ENCODE data around the gene MTLN. TPM values are rescaled to one million over a fixed set of nuclear protein-coding genes. Genes with fewer than 3 reads are reported as not detected.
"Not testable (repeated sequence)": the region's sequence is repeated elsewhere in the genome, so short reads cannot be mapped to it uniquely, and the experiment has no call there.

Gene MTLN
- total and polyA plus RNA-seq, 2 of the 8 experiments (the other 6 are each of a cell fraction or from before 2014, with no cell fraction given), result 38.6 to 104 TPM

- H3K23me2 ChIP-seq (ENCODE audit: low read depth, low read length); H3K4ac ChIP-seq (replicated peaks; ENCODE audit: insufficient read length, low read depth, low read length); H3K36me3 ChIP-seq (ENCODE audit: control insufficient read depth in 2 of 4, insufficient read depth in 4 of 4, low read length in 3 of 4); H3K4me2 ChIP-seq (ENCODE audit: insufficient read depth in 1 of 2, low read depth in 2 of 2, low read length in 2 of 2); H3K27me3 ChIP-seq (replicated peaks in 1 of 4; ENCODE audit: control insufficient read depth in 3 of 4, extremely low read depth in 1 of 4, insufficient read depth in 3 of 4, low read length in 3 of 4); H3K9ac ChIP-seq (replicated peaks in 1 of 4; ENCODE audit: extremely low read depth in 1 of 4, low read depth in 3 of 4, low read length in 3 of 4); H4K8ac ChIP-seq (ENCODE audit: extremely low read depth, insufficient read depth, low read length); H3K23ac ChIP-seq (ENCODE audit: insufficient read length); H3K56ac ChIP-seq (replicated peaks; ENCODE audit: insufficient read length, low read depth, low read length); H3K4me3 ChIP-seq (ENCODE audit: extremely low read depth in 1 of 4, insufficient read depth in 2 of 4, low read depth in 3 of 4, low read length in 4 of 4); H2BK15ac ChIP-seq (ENCODE audit: low read length); H3K27ac ChIP-seq (ENCODE audit: low read depth, low read length); H3K4me1 ChIP-seq (replicated peaks in 1 of 4; ENCODE audit: control insufficient read depth in 3 of 4, insufficient read depth in 4 of 4, low read length in 3 of 4); CTCF ChIA-PET (ENCODE audit: partially characterized antibody); H2BK120ac ChIP-seq (replicated peaks; ENCODE audit: low read depth, low read length); H2BK20ac ChIP-seq (ENCODE audit: low read length); H4K5ac ChIP-seq (ENCODE audit: insufficient read length, low read depth, low read length); H2AK5ac ChIP-seq (ENCODE audit: low read depth, low read length); POLR2A ChIA-PET (ENCODE audit: partially characterized antibody); H4K20me1 ChIP-seq (replicated peaks in 1 of 2; ENCODE audit: control insufficient read depth in 1 of 2, insufficient read depth in 2 of 2, low read length in 2 of 2); FAIRE-seq; H2AFZ ChIP-seq (ENCODE audit: low read length); DNase-seq (ENCODE audit: low read depth in 1 of 2, low spot score in 2 of 2); H4K91ac ChIP-seq (replicated peaks; ENCODE audit: insufficient read length, low read length); H2BK5ac ChIP-seq (ENCODE audit: low read depth, low read length); H3K79me2 ChIP-seq (ENCODE audit: control insufficient read depth in 1 of 2, insufficient read depth in 2 of 2, low read length in 2 of 2); H3K18ac ChIP-seq (ENCODE audit: extremely low read depth, low read length); H2BK12ac ChIP-seq (ENCODE audit: low read depth, low read length); H3K14ac ChIP-seq (ENCODE audit: insufficient read length); H3K79me1 ChIP-seq (ENCODE audit: low read depth, low read length): not testable (repeated sequence)
- 88% methylated on average over 7 of the region's 7 CpGs; no CpG with 5 or more reads in 1 of the 2 experiments for WGBS, 2 experiments (ENCODE audit: extremely low coverage in 1 of 2, insufficient coverage in 1 of 2, insufficient read length in 1 of 2, insufficient replicate concordance in 2 of 2, low coverage in 1 of 2, low lambda C conversion rate in 2 of 2, missing lambda C conversion rate in 1 of 2)
- peaks cover 5 to 28% of the 10 kb centered on the region in 2 experiments; a peak in 3 of 4 replicates for H3K9me3 ChIP-seq (ENCODE audit: insufficient read depth in 2 of 2, low read depth in 1 of 2, low read length in 1 of 2)
These were observed 6.5 kb upstream of the MTLN start for GRCh38 chr2:110218889-110219288.

Data from H1 (cell line).